ENCODE results near the gene HOXA5. TPM values are rescaled to one million over a fixed set of nuclear protein-coding genes. Genes with fewer than 3 reads are reported as not detected.

HOXA5 gene
- total RNA-seq, 1 experiment from 2014 or later, result 10.6 TPM

GRCh38 chr7:27152816-27153442, 9.4 kb upstream of the HOXA5 start:
- peaks cover 35% of the 10 kb centered on the region for H3K36me3 Mint-ChIP-seq (ENCODE audit: insufficient read depth, unreplicated experiment)
- CTCF ChIA-PET, result interaction anchor here (0.8 to 1.0 kb wide), 2 partner anchors 8 to 54 kb away, joined by 3 to 5 read pairs; no protein-coding TSS in a partner anchor

GRCh38 chr7:27151931-27152815, 8.7 kb upstream of the HOXA5 start, which contains the start of gene HOXA3:
Gene HOXA3 (minus strand): TSS chr7:27152583. CDS start chr7:27110640, 41,943 bp downstream.
- CTCF ChIA-PET, result interaction anchor here (0.8 to 2.4 kb wide), 3 partner anchors 9 to 53 kb away, joined by 3 to 8 read pairs (median 5); partner anchors contain the start of gene HOXA10
- Mint-ChIP-seq H3K4me1 (ENCODE audit: low read depth, unreplicated experiment) (peaks cover 11% of the 10 kb centered on the region), H3K36me3 (ENCODE audit: insufficient read depth, unreplicated experiment) (peaks cover 37% of the 10 kb centered on the region), H3K27ac (ENCODE audit: unreplicated experiment) (peak within 1 kb of the TSS; percentile 73), H3K9me3 (ENCODE audit: low read depth, unreplicated experiment) (no peaks in the 10 kb centered on the region), H3K27me3 (ENCODE audit: unreplicated experiment) (peaks cover 36% of the 10 kb centered on the region), H3K4me3 (ENCODE audit: low read depth, unreplicated experiment) (peak within 1 kb of the TSS; percentile 76)
- intact Hi-C loops (cut with micrococcal nuclease; ENCODE audit: unreplicated experiment), result loop anchor here (5.0 kb wide), 1 partner anchor 1260 kb away; no protein-coding TSS in a partner anchor
- no TSS peak for BruUV-seq (replicated peaks)
- TF ChIP-seq, protein P1, sequence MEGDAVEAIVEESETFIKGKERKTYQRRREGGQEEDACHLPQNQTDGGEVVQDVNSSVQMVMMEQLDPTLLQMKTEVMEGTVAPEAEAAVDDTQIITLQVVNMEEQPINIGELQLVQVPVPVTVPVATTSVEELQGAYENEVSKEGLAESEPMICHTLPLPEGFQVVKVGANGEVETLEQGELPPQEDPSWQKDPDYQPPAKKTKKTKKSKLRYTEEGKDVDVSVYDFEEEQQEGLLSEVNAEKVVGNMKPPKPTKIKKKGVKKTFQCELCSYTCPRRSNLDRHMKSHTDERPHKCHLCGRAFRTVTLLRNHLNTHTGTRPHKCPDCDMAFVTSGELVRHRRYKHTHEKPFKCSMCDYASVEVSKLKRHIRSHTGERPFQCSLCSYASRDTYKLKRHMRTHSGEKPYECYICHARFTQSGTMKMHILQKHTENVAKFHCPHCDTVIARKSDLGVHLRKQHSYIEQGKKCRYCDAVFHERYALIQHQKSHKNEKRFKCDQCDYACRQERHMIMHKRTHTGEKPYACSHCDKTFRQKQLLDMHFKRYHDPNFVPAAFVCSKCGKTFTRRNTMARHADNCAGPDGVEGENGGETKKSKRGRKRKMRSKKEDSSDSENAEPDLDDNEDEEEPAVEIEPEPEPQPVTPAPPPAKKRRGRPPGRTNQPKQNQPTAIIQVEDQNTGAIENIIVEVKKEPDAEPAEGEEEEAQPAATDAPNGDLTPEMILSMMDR (IDR thresholded peaks at IDR 0.05; ENCODE audit: unreplicated experiment), result no peak
- DNase-seq, result no peak

More at GRCh38 chr7:27152816-27153442, 9.4 kb upstream of the HOXA5 start:
- peaks cover 36% of the 10 kb centered on the region for H3K27me3 Mint-ChIP-seq (ENCODE audit: unreplicated experiment)
- H3K4me1 Mint-ChIP-seq (ENCODE audit: low read depth, unreplicated experiment), result peaks cover 11% of the 10 kb centered on the region
- intact Hi-C loops (cut with micrococcal nuclease; ENCODE audit: unreplicated experiment), result loop anchor here (5.0 kb wide), 1 partner anchor 1261 kb away; no protein-coding TSS in a partner anchor
- no peak overlapping the region for H3K27ac Mint-ChIP-seq (ENCODE audit: unreplicated experiment)
- BruUV-seq (replicated peaks), result no TSS peak
- no peaks in the 10 kb centered on the region for H3K9me3 Mint-ChIP-seq (ENCODE audit: low read depth, unreplicated experiment)
- H3K4me3 Mint-ChIP-seq (ENCODE audit: low read depth, unreplicated experiment), result no peak overlapping the region
- TF ChIP-seq, protein P1 (IDR thresholded peaks at IDR 0.05; ENCODE audit: unreplicated experiment), result no peak
- no peak for DNase-seq

DNA sequence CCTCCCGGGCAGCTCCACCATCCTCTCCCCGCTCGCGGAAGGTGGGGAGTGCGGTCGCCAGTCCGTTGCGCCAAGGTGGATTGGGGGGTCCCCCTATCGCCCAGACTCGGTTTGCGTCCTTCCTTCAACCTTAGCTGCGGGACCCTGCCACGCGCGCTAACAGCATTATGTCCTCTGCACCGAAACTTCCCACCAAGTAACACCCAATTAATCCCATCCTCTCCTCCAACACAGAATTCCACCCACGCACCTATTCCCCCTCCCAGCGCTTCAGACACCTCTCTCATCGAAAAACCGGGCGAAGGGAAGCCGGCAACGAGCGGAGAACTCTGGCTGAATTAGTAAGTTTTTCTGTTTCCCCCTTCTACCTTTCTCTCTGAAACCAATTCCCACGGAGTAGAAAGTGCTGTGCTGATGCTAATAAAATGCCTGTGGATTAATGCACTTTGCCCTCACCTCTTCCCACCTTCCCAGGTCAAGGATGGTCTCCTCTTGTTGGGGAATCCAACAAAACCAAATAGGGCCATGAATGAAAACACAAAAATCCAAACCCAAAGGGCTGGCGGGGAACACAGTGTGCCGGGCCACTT, 8.0 kb upstream of the HOXA5 start:
- no peaks in the 10 kb centered on the region for H3K9me3 Mint-ChIP-seq (ENCODE audit: low read depth, unreplicated experiment)

More for the DNA sequence above, 8.0 kb upstream of the HOXA5 start:
- intact Hi-C loops (cut with micrococcal nuclease; ENCODE audit: unreplicated experiment), result loop anchor here (5.0 kb wide), 1 partner anchor 1259 kb away; no protein-coding TSS in a partner anchor
- peaks cover 37% of the 10 kb centered on the region for H3K36me3 Mint-ChIP-seq (ENCODE audit: insufficient read depth, unreplicated experiment)
- TF ChIP-seq, protein P1 (IDR thresholded peaks at IDR 0.05; ENCODE audit: unreplicated experiment), result no peak
- H3K27ac Mint-ChIP-seq (ENCODE audit: unreplicated experiment), result peak overlapping the region; percentile 73
- H3K27me3 Mint-ChIP-seq (ENCODE audit: unreplicated experiment), result peaks cover 36% of the 10 kb centered on the region
- BruUV-seq (replicated peaks), result no TSS peak
- DNase-seq, result peak; percentile 50
- H3K4me1 Mint-ChIP-seq (ENCODE audit: low read depth, unreplicated experiment), result peaks cover 11% of the 10 kb centered on the region
- CTCF ChIA-PET, result interaction anchor here (1.1 to 2.4 kb wide), 10 partner anchors 8 to 782 kb away, joined by 3 to 21 read pairs (median 5); partner anchors contain the start of genes HOXA10 and SKAP2
- H3K4me3 Mint-ChIP-seq (ENCODE audit: low read depth, unreplicated experiment), result peak overlapping the region; percentile 76

Data from Calu3 (cell line).